ENCODE results near the gene RAB1A.
A peak's percentile ranks its signal among the peaks of the same experiment; 100 is the strongest.

Gene RAB1A

GRCh38 chr2:65092791-65093190 lies 37.1 kb downstream of the RAB1A start:
- DNase-seq (ENCODE audit: low spot score): no peak

- DNase-seq (ENCODE audit: low spot score): no peak
Measured at GRCh38 chr2:65085148-65085547, 44.8 kb downstream of the RAB1A start.

- no peak for DNase-seq (ENCODE audit: low spot score)
Measured at GRCh38 chr2:65081232-65081685, 48.6 kb downstream of the RAB1A start.

GRCh38 chr2:65079017-65079416 lies 50.9 kb downstream of the RAB1A start:
- DNase-seq (ENCODE audit: low spot score): no peak

- no peak for DNase-seq (ENCODE audit: low spot score)
Measured at GRCh38 chr2:65077898-65078297, 52.0 kb downstream of the RAB1A start.

- DNase-seq (ENCODE audit: low spot score): peak; percentile 44
Measured at GRCh38 chr2:65076345-65076710, 53.6 kb downstream of the RAB1A start.

GRCh38 chr2:65075605-65076344 lies 54.1 kb downstream of the RAB1A start:
- peak; percentile 21 for DNase-seq (ENCODE audit: low spot score)

- no peak for DNase-seq (ENCODE audit: low spot score)
Measured at GRCh38 chr2:65075176-65075575, 54.7 kb downstream of the RAB1A start.

- DNase-seq (ENCODE audit: low spot score): no peak
Measured at GRCh38 chr2:65073879-65074565, 55.9 kb downstream of the RAB1A start.

GRCh38 chr2:65072181-65072970 lies 57.5 kb downstream of the RAB1A start:
- DNase-seq (ENCODE audit: low spot score): no peak

- DNase-seq (ENCODE audit: low spot score): peak; percentile 34
Measured at GRCh38 chr2:65071499-65072180, 58.3 kb downstream of the RAB1A start.

GRCh38 chr2:65070856-65071255 lies 59.0 kb downstream of the RAB1A start:
- DNase-seq (ENCODE audit: low spot score): no peak

- DNase-seq (ENCODE audit: low spot score): peak; percentile 60
Measured at GRCh38 chr2:65070172-65070830, 59.6 kb downstream of the RAB1A start.

GRCh38 chr2:65069439-65069824 lies 60.5 kb downstream of the RAB1A start:
- DNase-seq (ENCODE audit: low spot score): no peak

GRCh38 chr2:65067806-65068553 lies 61.9 kb downstream of the RAB1A start:
- DNase-seq (ENCODE audit: low spot score): no peak

- DNase-seq (ENCODE audit: low spot score): peak; percentile 68
Measured at GRCh38 chr2:65064728-65065552, 65.0 kb downstream of the RAB1A start.

- DNase-seq (ENCODE audit: low spot score): peak; percentile 51
Measured at GRCh38 chr2:65062843-65063825, 66.8 kb downstream of the RAB1A start.

GRCh38 chr2:65061910-65062339 lies 68.0 kb downstream of the RAB1A start:
- no peak for DNase-seq (ENCODE audit: low spot score)
